Right lobe of liver (tissue), 4 donors: ENCODE data around the gene SAV1.

Experiments
- CTCF ChIP-seq, 4 donors: fragments of 200-600 bp in 3 of 4; fragments of 450-650 bp in 1 of 4; IDR thresholded peaks; one replicate each; pipeline versions ENCODE4 v1.5.1 to v1.8.0; 2016 to 2022; ENCODE audit warnings: antibody characterized with exemption in 4 of 4, mild to moderate bottlenecking in 2 of 4
- POLR2A ChIP-seq: fragments of 450-650 bp; IDR thresholded peaks from one replicate; pipeline ENCODE4 v1.6.1; 2017; ENCODE audit warnings: antibody characterized with exemption, mild to moderate bottlenecking
- donor health status: DM: no; HTN: no; CAD: no.
- donor health status: DM: no; HTN: no; CAD: no.
- donor health status: DM: no; HTN: yes; CAD: no.

- TF ChIP-seq CTCF (IDR thresholded peaks at IDR 0.05) (no peak), POLR2A (no peak)
Observed at GRCh38 chr14:50608302-50608851, 59.7 kb downstream of the SAV1 start.
